H1 (cell line): ENCODE measurements around the gene CFLAR. TPM values are rescaled to one million over a fixed set of nuclear protein-coding genes. Genes with fewer than 3 reads are reported as not detected.

Experiments used
- CTCF ChIA-PET: fragments of 300-600 bp; sonication (Branson Sonifier 250); formaldehyde crosslinking; loops from one replicate; lab custom pipeline; 2021; ENCODE audit not compliant: partially characterized antibody; lab: Charles Lee
- POLR2A ChIA-PET: fragments of 300-600 bp; sonication (Branson Sonifier 250); formaldehyde crosslinking; loops from one replicate; lab custom pipeline; 2021; ENCODE audit warnings: inconsistent platforms; ENCODE audit not compliant: partially characterized antibody; lab: Charles Lee
- DNase-seq, 2 experiments: peaks; one replicate each; pipeline versions ENCODE4 v3.0.0 to v3.0.0-alpha.2; 2010 to 2022; ENCODE audit warnings: low spot score in 2 of 2, low read depth in 1 of 2, mixed read lengths in 1 of 2
- FAIRE-seq: peaks from 2 replicates; lab custom pipeline; 2011; peaks lifted over from hg19 to GRCh38; lab: Jason Lieb, UNC
- H2AFZ ChIP-seq: 2 replicates; pipeline ENCODE4 v1.8.1; 2012; ENCODE audit warnings: low read length, inconsistent platforms
- H2AK5ac ChIP-seq: 2 replicates; pipeline ENCODE4 v1.6.1; 2013; ENCODE audit warnings: low read depth, low read length
- H2BK120ac ChIP-seq: replicated peaks from 2 replicates; pipeline ENCODE3; 2013; ENCODE audit warnings: low read depth, low read length, inconsistent platforms
- H2BK12ac ChIP-seq: 2 replicates; pipeline ENCODE4 v1.6.1; 2013; ENCODE audit warnings: low read depth, low read length
- H2BK15ac ChIP-seq: 2 replicates; pipeline ENCODE4 v1.6.1; 2013; ENCODE audit warnings: low read length
- H2BK20ac ChIP-seq: 2 replicates; pipeline ENCODE4 v1.6.1; 2013; ENCODE audit warnings: low read length
- H2BK5ac ChIP-seq: 2 replicates; pipeline ENCODE4 v1.6.1; 2013; ENCODE audit warnings: low read depth, low read length
- H3K14ac ChIP-seq: 2 replicates; pipeline ENCODE4 v1.6.1; 2013; ENCODE audit warnings: inconsistent platforms; ENCODE audit not compliant: insufficient read length
- H3K18ac ChIP-seq: 2 replicates; pipeline ENCODE4 v1.6.1; 2013; ENCODE audit warnings: low read length; ENCODE audit errors: extremely low read depth
- H3K23ac ChIP-seq: 2 replicates; pipeline ENCODE4 v1.6.1; 2013; ENCODE audit warnings: inconsistent platforms; ENCODE audit not compliant: insufficient read length
- H3K23me2 ChIP-seq: 2 replicates; pipeline ENCODE4 v1.6.1; 2013; ENCODE audit warnings: low read depth, low read length
- H3K27ac ChIP-seq: 2 replicates; pipeline ENCODE4 v1.6.1; 2011; ENCODE audit warnings: low read depth, low read length, inconsistent platforms
- H3K27me3 ChIP-seq, 4 experiments: replicated peaks in 1 of 4; 1 replicate in 1 of 4; 2 replicates in 3 of 4; pipeline versions ENCODE4 v1.6.1 to v1.8.1; 2011 to 2013; ENCODE audit warnings: low read length in 3 of 4, mild to moderate bottlenecking in 3 of 4, inconsistent platforms in 2 of 4, mixed read lengths in 2 of 4, moderate library complexity in 1 of 4; ENCODE audit not compliant: control insufficient read depth in 3 of 4, insufficient read depth in 3 of 4; ENCODE audit errors: extremely low read depth in 1 of 4
- H3K36me3 ChIP-seq, 4 experiments: 2 replicates each; pipeline versions ENCODE4 v1.6.1 to v1.8.1; 2011 to 2013; ENCODE audit warnings: mild to moderate bottlenecking in 4 of 4, low read length in 3 of 4, moderate library complexity in 2 of 4, control low read depth in 1 of 4, inconsistent platforms in 1 of 4; ENCODE audit not compliant: insufficient read depth in 4 of 4, control insufficient read depth in 2 of 4
- H3K4ac ChIP-seq: replicated peaks from 2 replicates; pipeline ENCODE3; 2013; ENCODE audit warnings: low read length, low read depth, mixed read lengths, inconsistent platforms; ENCODE audit not compliant: insufficient read length
- H3K4me1 ChIP-seq, 4 experiments: replicated peaks in 1 of 4; 1 replicate in 1 of 4; 2 replicates in 3 of 4; pipeline versions ENCODE4 v1.6.1 to v1.8.1; 2011 to 2013; ENCODE audit warnings: low read length in 3 of 4, inconsistent platforms in 2 of 4, mixed read lengths in 1 of 4; ENCODE audit not compliant: insufficient read depth in 4 of 4, control insufficient read depth in 3 of 4
- H3K4me2 ChIP-seq, 2 experiments: 2 replicates each; pipeline versions ENCODE4 v1.6.1 to v1.8.1; 2011 to 2013; ENCODE audit warnings: low read depth in 2 of 2, low read length in 2 of 2, control low read depth in 1 of 2, inconsistent platforms in 1 of 2, mild to moderate bottlenecking in 1 of 2; ENCODE audit not compliant: insufficient read depth in 1 of 2
- H3K4me3 ChIP-seq, 4 experiments: fragments of 200-600, 300-600 bp in 1 of 4; sonication (generic), shearing (Covaris generic), sonication (Bioruptor Twin) in 1 of 4; 2 replicates each; pipeline versions ENCODE4 v1.5.1 to v1.8.1; 2011 to 2016; ENCODE audit warnings: low read length in 4 of 4, low read depth in 3 of 4, control low read depth in 2 of 4, inconsistent platforms in 2 of 4, mild to moderate bottlenecking in 2 of 4, mixed read lengths in 1 of 4, moderate library complexity in 1 of 4; ENCODE audit not compliant: insufficient read depth in 2 of 4; ENCODE audit errors: extremely low read depth in 1 of 4
- H3K56ac ChIP-seq: replicated peaks from 2 replicates; pipeline ENCODE3; 2013; ENCODE audit warnings: low read depth, mild to moderate bottlenecking, mixed read lengths, low read length, inconsistent platforms; ENCODE audit not compliant: insufficient read length
- H3K79me1 ChIP-seq: 2 replicates; pipeline ENCODE4 v1.6.1; 2013; ENCODE audit warnings: low read depth, low read length, control low read depth
- H3K79me2 ChIP-seq, 2 experiments: 2 replicates each; pipeline versions ENCODE4 v1.6.1 to v1.8.1; 2012 to 2013; ENCODE audit warnings: low read length in 2 of 2, mild to moderate bottlenecking in 2 of 2, inconsistent platforms in 1 of 2; ENCODE audit not compliant: insufficient read depth in 2 of 2, control insufficient read depth in 1 of 2
- H3K9ac ChIP-seq, 4 experiments: replicated peaks in 1 of 4; 1 replicate in 1 of 4; 2 replicates in 3 of 4; pipeline versions ENCODE4 v1.6.1 to v1.8.1; 2011 to 2013; ENCODE audit warnings: low read depth in 3 of 4, low read length in 3 of 4, control low read depth in 2 of 4, mild to moderate bottlenecking in 2 of 4, moderate library complexity in 2 of 4, inconsistent platforms in 1 of 4; ENCODE audit errors: extremely low read depth in 1 of 4
- H3K9me3 ChIP-seq, 2 experiments: 2 replicates each; pipeline versions ENCODE4 v1.6.1 to v1.8.1; 2012 to 2013; ENCODE audit warnings: mild to moderate bottlenecking in 2 of 2, moderate library complexity in 2 of 2, control low read depth in 1 of 2, inconsistent platforms in 1 of 2, low read depth in 1 of 2, low read length in 1 of 2, mixed read lengths in 1 of 2; ENCODE audit not compliant: insufficient read depth in 2 of 2
- H4K20me1 ChIP-seq, 2 experiments: replicated peaks in 1 of 2; 2 replicates each; pipeline versions ENCODE3 to v1.8.1; 2011 to 2013; ENCODE audit warnings: inconsistent platforms in 2 of 2, low read length in 2 of 2, mild to moderate bottlenecking in 1 of 2; ENCODE audit not compliant: insufficient read depth in 2 of 2, control insufficient read depth in 1 of 2
- H4K5ac ChIP-seq: 2 replicates; pipeline ENCODE4 v1.6.1; 2013; ENCODE audit warnings: low read length, low read depth, mixed read lengths, inconsistent platforms; ENCODE audit not compliant: insufficient read length
- H4K8ac ChIP-seq: 2 replicates; pipeline ENCODE4 v1.8.0; 2013; ENCODE audit warnings: mild to moderate bottlenecking, moderate library complexity, low read length, inconsistent platforms; ENCODE audit not compliant: insufficient read depth; ENCODE audit errors: extremely low read depth
- H4K91ac ChIP-seq: replicated peaks from 2 replicates; pipeline ENCODE3; 2013; ENCODE audit warnings: low read length, mixed read lengths, inconsistent platforms; ENCODE audit not compliant: insufficient read length
- ASH2L ChIP-seq: fragments of 200-600, 300-600 bp; sonication (generic); IDR thresholded peaks from one replicate; pipeline ENCODE4 v1.7.1; 2017; ENCODE audit warnings: low read length
- RAD21 ChIP-seq, 2 experiments: IDR thresholded peaks in 1 of 2; conservative IDR thresholded peaks in 1 of 2; 2 replicates each; pipeline ENCODE4 v1.6.1; 2011; ENCODE audit warnings: low read depth in 2 of 2, low read length in 2 of 2, improper control_type of control experiment in 1 of 2, inconsistent platforms in 1 of 2, mild to moderate bottlenecking in 1 of 2, moderate library complexity in 1 of 2
- RNF2 ChIP-seq: fragments of 200-900, 300-1000 bp; sonication (generic); IDR thresholded peaks from 2 replicates; pipeline ENCODE4 v1.7.1; 2016; ENCODE audit warnings: borderline replicate concordance, low read depth, mild to moderate bottlenecking, antibody characterized with exemption, low read length; ENCODE audit not compliant: poor library complexity, severe bottlenecking; ENCODE audit errors: missing control alignments
- WGBS, 2 experiments: shearing (Covaris generic) in 1 of 2; methylation state at CpG; one replicate each; pipeline versions ENCODE4 v1.1.6 to v1.1.7; 2013 to 2015; ENCODE audit warnings: low lambda C conversion rate in 2 of 2, mixed read lengths in 2 of 2, inconsistent platforms in 1 of 2, low coverage in 1 of 2, missing lambda C conversion rate in 1 of 2; ENCODE audit not compliant: insufficient replicate concordance in 2 of 2, insufficient coverage in 1 of 2, insufficient read length in 1 of 2; ENCODE audit errors: extremely low coverage in 1 of 2, missing lambda C conversion rate in 1 of 2; 5-methylcytosine and 5-hydroxymethylcytosine counted together
- polyA plus RNA-seq, 7 experiments: library from polyadenylated mRNA; depleted of rRNA in 3 of 7; stranded (reverse) in 5 of 7; unstranded in 2 of 7; fragments of >200 nt in 5 of 7; fragments of 200-250 nt in 2 of 7; gene quantifications; 1 replicate in 5 of 7; 2 replicates in 1 of 7; 4 replicates in 1 of 7; pipeline versions ENCODE4 v1.2.1 to v1.2.3, GENCODE V29; 2011 to 2013; ENCODE audit warnings: missing spikeins in 2 of 7, mixed read lengths in 2 of 7
- total RNA-seq: library from RNA; stranded (reverse); fragmentation: NEBNext Ultra II Directional; extraction: Animal tissue kit (Norgen Biotek cat#: 25700); gene quantifications from 2 replicates; pipeline ENCODE4 v1.2.1, GENCODE V29; 2021
- TF ChIP-seq, protein P1 (sequence below): IDR thresholded peaks from 2 replicates; pipeline ENCODE4 v1.6.1; 2012; ENCODE audit warnings: low read length, inconsistent platforms
- TF ChIP-seq, protein P2 (sequence below): IDR thresholded peaks from 2 replicates; pipeline ENCODE4 v1.6.1; 2011; ENCODE audit warnings: low read length, improper control_type of control experiment

CFLAR gene
- total and polyA plus RNA-seq, 2 of the 8 experiments (the other 6 are each of a cell fraction or from before 2014, with no cell fraction given): 1.1 to 3.9 TPM

DNA sequence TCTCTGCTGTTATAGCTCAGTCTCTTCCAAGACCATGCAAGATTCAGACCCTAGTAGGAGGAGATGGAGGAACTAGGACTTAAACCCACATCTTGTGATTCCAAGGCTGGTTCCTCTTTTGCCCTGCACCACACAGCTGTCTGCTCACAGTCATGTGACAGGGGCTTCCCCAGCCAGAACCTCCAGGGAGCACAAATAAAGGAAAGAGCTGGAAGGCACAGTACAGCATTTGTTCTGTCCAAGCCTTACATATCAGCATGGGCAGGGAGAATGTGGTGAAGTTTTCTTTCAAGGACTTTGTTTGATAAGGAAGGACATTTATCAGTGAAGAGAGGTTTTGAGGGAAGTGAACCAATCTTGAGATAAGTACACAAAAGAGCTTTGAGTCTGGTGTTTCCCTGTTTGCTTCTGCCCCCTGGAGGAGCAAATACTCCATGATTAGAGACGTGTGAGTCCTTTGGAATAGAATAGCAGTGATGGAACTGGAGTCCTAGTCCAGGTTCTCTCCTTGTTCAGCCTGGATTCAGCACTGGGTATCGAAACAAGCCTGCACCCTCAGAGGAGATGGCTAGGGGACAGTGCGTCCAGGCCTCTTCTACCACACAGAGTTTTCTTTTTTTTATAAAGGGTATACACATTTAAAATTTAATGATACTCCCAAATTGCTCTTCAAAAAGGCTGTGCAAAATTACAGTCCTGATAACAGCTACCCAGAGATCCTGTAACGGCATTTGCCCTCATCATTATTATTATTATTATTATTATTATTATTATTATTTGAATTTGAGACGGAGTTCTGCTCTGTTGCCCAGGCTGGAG is 42.4 kb downstream of the CFLAR start:
- H3K4me2 ChIP-seq: 0 out of 4 replicates have a peak overlapping the region, but pooled peaks of 1 of the 2 experiments have one; percentile 30
- POLR2A ChIA-PET: interaction anchor here (0.6 to 2.2 kb wide), 6 partner anchors 17 to 195 kb away, joined by 3 to 11 read pairs (median 4); partner anchors contain the start of gene ORC2
- H3K27ac ChIP-seq: peak overlapping the region; percentile 31; the same call in 1 of the 2 replicates
- H4K91ac ChIP-seq: no peak overlapping the region
- no peak overlapping the region for H3K9ac ChIP-seq
- peak overlapping the region; percentile 98 for H2AFZ ChIP-seq
- H2BK20ac ChIP-seq: no peak overlapping the region
- H3K14ac ChIP-seq: no peak overlapping the region
- no peak overlapping the region for H2AK5ac ChIP-seq
- peaks cover 0 to 6% (median 3%) of the 10 kb centered on the region in 4 experiments; a peak in 1 of 7 replicates for H3K4me1 ChIP-seq
- H2BK15ac ChIP-seq: no peak overlapping the region
- no peak overlapping the region for H3K4me3 ChIP-seq
- FAIRE-seq: peak; percentile 13
- H3K18ac ChIP-seq: no peak overlapping the region
- H3K27me3 ChIP-seq: no peaks in the 10 kb centered on the region
- H3K36me3 ChIP-seq: no peaks in the 10 kb centered on the region; a peak in 1 of 8 replicates
- DNase-seq: peak in 1 of 2 experiments; percentile 55
- no peaks in the 10 kb centered on the region for H3K23me2 ChIP-seq
- no peak overlapping the region for H4K8ac ChIP-seq
- H2BK5ac ChIP-seq: no peak overlapping the region
- no peaks in the 10 kb centered on the region for H3K79me1 ChIP-seq
- H2BK12ac ChIP-seq: no peak overlapping the region
- no peaks in the 10 kb centered on the region for H4K20me1 ChIP-seq
- no peak overlapping the region for H3K4ac ChIP-seq
- H3K23ac ChIP-seq: no peak overlapping the region
- CTCF ChIA-PET: interaction anchor here (0.6 to 4.1 kb wide), 49 partner anchors 8 to 300 kb away, joined by 3 to 61 read pairs (median 5); partner anchors contain the start of genes CASP10, CLK1, NDUFB3 and ORC2
- no peaks in the 10 kb centered on the region for H3K79me2 ChIP-seq
- no peak overlapping the region for H3K56ac ChIP-seq
- H2BK120ac ChIP-seq: no peak overlapping the region
- 70% methylated on average over 5 of the region's 5 CpGs; no CpG with 5 or more reads in 1 of the 2 experiments for WGBS, 2 experiments
- H4K5ac ChIP-seq: peak overlapping the region; percentile 52
- no peaks in the 10 kb centered on the region for H3K9me3 ChIP-seq
- peak; percentile 84 to 89 for TF ChIP-seq RAD21 (IDR thresholded peaks at IDR 0.05 in 1 of 2, conservative IDR thresholded peaks at IDR 0.05 in 1 of 2; ENCODE audit: low read depth in 2 of 2, low read length in 2 of 2)
- TF ChIP-seq, protein P1, sequence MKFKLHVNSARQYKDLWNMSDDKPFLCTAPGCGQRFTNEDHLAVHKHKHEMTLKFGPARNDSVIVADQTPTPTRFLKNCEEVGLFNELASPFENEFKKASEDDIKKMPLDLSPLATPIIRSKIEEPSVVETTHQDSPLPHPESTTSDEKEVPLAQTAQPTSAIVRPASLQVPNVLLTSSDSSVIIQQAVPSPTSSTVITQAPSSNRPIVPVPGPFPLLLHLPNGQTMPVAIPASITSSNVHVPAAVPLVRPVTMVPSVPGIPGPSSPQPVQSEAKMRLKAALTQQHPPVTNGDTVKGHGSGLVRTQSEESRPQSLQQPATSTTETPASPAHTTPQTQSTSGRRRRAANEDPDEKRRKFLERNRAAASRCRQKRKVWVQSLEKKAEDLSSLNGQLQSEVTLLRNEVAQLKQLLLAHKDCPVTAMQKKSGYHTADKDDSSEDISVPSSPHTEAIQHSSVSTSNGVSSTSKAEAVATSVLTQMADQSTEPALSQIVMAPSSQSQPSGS: 0 out of 2 replicates have a peak, but pooled peaks have one; percentile 36
- TF ChIP-seq ASH2L: peak; percentile 46
- no peak for TF ChIP-seq RNF2
- TF ChIP-seq, protein P2, sequence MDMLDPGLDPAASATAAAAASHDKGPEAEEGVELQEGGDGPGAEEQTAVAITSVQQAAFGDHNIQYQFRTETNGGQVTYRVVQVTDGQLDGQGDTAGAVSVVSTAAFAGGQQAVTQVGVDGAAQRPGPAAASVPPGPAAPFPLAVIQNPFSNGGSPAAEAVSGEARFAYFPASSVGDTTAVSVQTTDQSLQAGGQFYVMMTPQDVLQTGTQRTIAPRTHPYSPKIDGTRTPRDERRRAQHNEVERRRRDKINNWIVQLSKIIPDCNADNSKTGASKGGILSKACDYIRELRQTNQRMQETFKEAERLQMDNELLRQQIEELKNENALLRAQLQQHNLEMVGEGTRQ: peak; percentile 76
